Fibroblast of villous mesenchyme (primary cell): ENCODE data around the gene DPH5. TPM values are rescaled to one million over a fixed set of nuclear protein-coding genes. Genes with fewer than 3 reads are reported as not detected.

Experiments used
- DNase-seq: peaks from one replicate; pipeline ENCODE4 v3.0.0-alpha.2; 2010; ENCODE audit warnings: low read depth
- H3K4me3 ChIP-seq: 2 replicates; pipeline ENCODE4 v1.5.1; 2011; ENCODE audit warnings: low read depth, mild to moderate bottlenecking, low read length
- CTCF ChIP-seq: IDR thresholded peaks from 2 replicates; pipeline ENCODE4 v1.5.1; 2012; ENCODE audit warnings: low read depth, mild to moderate bottlenecking, low read length; ENCODE audit not compliant: insufficient read depth
- total RNA-seq: library from RNA; depleted of rRNA; stranded (reverse); fragments of >200 nt; gene quantifications from 2 replicates; pipeline ENCODE4 v1.2.3, GENCODE V29; 2012

DPH5 gene
- total RNA-seq, 1 donor = 32.0 TPM

GRCh38 chr1:100943533-100943932 lies 82.1 kb downstream of the DPH5 start:
- no peak for TF ChIP-seq CTCF
- no peak for DNase-seq
- H3K4me3 ChIP-seq = no peak overlapping the region

DNA sequence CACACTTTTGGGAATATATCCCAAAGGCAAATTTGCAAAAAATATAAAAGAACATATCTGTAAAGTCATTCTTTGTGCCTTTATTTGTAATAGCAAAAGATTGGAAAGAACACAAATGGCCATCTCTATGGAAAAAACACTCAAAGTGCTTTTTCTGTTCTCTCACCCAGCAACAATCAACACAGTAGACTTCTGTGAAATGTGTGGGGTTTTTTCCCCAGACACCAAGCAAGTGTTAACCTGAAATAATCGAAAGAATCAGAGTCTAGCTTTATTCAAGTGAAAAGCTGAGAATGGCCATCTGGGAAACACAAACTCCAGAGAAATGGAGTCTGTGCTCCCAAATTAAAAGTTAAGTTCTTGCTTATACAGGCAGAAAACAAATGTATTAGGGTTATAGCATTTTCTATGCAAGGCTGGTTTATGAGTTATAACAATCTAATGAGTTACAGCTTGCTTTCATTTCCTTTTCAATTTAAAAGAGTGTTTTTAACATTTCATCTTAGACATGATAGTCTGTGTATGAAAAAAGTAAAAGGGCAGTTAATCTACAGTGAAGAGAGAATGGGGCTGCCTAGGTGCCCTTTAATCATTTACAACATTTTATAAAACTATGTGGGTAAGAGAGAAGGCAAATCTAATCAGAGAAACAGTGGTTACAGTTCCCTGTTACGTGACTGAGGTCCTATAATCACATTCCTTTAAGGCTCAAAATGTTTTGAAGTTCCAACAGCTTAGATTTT lies 83.1 kb downstream of the DPH5 start:
- TF ChIP-seq CTCF = no peak
- H3K4me3 ChIP-seq = no peak overlapping the region
- no peak for DNase-seq

DNA sequence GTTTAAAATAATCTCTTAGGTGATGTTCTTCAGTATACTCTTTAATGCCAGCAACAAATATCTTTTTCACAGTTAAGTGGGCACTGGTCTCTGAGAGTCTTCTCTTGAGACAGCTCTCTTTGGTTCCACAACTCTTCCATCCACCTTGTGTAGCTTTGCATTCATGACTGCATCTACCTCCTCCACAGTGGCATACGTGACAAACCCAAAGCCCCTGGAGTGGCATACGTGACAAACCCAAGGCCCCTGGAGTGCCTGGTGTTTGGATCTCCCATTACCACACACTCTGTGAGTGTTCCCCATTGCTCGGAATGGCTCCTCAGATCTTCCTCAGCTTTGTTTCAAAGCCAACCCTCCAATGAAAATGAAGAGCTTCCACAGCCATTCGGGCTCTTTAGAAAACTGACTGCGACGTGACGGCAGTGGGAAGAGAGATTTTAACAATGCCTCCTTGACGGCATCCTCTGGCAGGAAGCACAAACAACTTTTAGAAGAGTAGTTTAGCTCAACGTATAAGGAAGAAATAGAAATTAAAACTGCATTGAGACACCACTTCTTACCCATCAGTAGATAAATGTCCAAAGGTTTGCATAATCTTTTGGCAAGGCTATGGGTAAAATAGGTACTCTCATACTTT lies 83.9 kb downstream of the DPH5 start:
- no peak overlapping the region for H3K4me3 ChIP-seq
- no peak for TF ChIP-seq CTCF
- no peak for DNase-seq

DNA sequence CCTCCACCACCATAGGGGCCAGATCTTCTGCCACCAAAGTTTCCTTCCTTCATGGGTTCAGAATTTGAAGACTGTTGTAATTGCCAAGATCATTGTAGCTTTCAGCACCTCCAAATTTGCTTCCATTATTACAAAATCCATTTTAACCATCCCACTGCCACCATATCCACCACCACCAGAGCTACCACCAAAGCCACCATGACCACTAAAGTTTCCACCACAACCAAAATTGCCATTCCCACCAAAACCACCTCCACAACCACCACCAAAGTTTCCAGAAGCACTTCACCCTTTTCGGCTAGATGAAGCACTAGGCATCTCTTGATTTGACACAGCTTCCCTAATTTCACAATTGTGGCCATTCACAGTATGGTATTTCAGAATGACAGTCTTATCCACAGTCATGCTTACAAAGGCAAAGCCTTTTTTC lies 84.5 kb downstream of the DPH5 start:
- no peak overlapping the region for H3K4me3 ChIP-seq
- DNase-seq = no peak
- no peak for TF ChIP-seq CTCF

Other genes starting within 250 kb of the DPH5 start
- gene EXTL2, start 130.9 kb downstream of the DPH5 start, total RNA-seq = 22.5 and 30.7 TPM in 2 replicates
- gene SLC30A7, start 129.7 kb downstream of the DPH5 start, total RNA-seq = 52.5 and 90.7 TPM in 2 replicates
- gene S1PR1, start 211.2 kb upstream of the DPH5 start, total RNA-seq = 9.9 and 12.9 TPM in 2 replicates